SK-N-SH treated with all-trans-retinoic acid at 6 μM for 48 hours (cell line): Measurements from ENCODE around the gene CDH6.

Experiments used
- ATAC-seq: fragments of 200-7000 bp; cut with Tn5 transposase; 3 replicates; pipeline ENCODE4 v1.9.1; 2020; ENCODE audit warnings: mild to moderate bottlenecking, moderate library complexity
- ARNTL ChIP-seq: fragments of 450-650 bp; formaldehyde crosslinking; IDR thresholded peaks from 2 replicates; pipeline ENCODE4 v1.5.0; 2020; ENCODE audit warnings: low read depth, mild to moderate bottlenecking, moderate library complexity, borderline replicate concordance
- BACH2 ChIP-seq: fragments of 250-450 bp; sonication (Bioruptor Pico); IDR thresholded peaks from 2 replicates; pipeline ENCODE4 v1.9.0; 2021; ENCODE audit warnings: mild to moderate bottlenecking, borderline replicate concordance
- CSDC2 ChIP-seq: fragments of 250-450 bp; sonication (Bioruptor Pico); IDR thresholded peaks from 2 replicates; pipeline ENCODE4 v1.5.0; 2020; ENCODE audit warnings: mild to moderate bottlenecking, moderate library complexity
- ESRRG ChIP-seq: fragments of 250-450 bp; sonication (Bioruptor Pico); IDR thresholded peaks from 2 replicates; pipeline ENCODE4 v1.6.1; 2021; ENCODE audit warnings: mild to moderate bottlenecking
- ISL1 ChIP-seq: fragments of 250-450 bp; sonication (Bioruptor Pico); IDR thresholded peaks from 2 replicates; pipeline ENCODE4 v2.1.2; 2022; ENCODE audit warnings: mild to moderate bottlenecking, moderate library complexity
- OSR1 ChIP-seq: fragments of 250-450 bp; sonication (Bioruptor Pico); IDR thresholded peaks from 2 replicates; pipeline ENCODE4 v1.8.0; 2022; ENCODE audit warnings: moderate library complexity, mild to moderate bottlenecking, inconsistent platforms
- POU6F1 ChIP-seq: fragments of 250-450 bp; sonication (Bioruptor Pico); IDR thresholded peaks from 2 replicates; pipeline ENCODE4 v1.8.0; 2021; ENCODE audit warnings: low read depth, mild to moderate bottlenecking, moderate library complexity, borderline replicate concordance
- PPARA ChIP-seq: fragments of 250-450 bp; sonication (Bioruptor Pico); IDR thresholded peaks from 2 replicates; pipeline ENCODE4 v1.5.0; 2020; ENCODE audit warnings: mild to moderate bottlenecking, borderline replicate concordance
- SNAI2 ChIP-seq: fragments of 250-450 bp; sonication (Bioruptor Pico); IDR thresholded peaks from 2 replicates; pipeline ENCODE4 v1.5.0; 2020; ENCODE audit warnings: mild to moderate bottlenecking, moderate library complexity
- TCF4 ChIP-seq: fragments of 250-450 bp; sonication (Bioruptor Pico); IDR thresholded peaks from 2 replicates; pipeline ENCODE4 v1.8.0; 2021; ENCODE audit warnings: mild to moderate bottlenecking, moderate library complexity, borderline replicate concordance
- TOX ChIP-seq: fragments of 250-450 bp; sonication (Bioruptor Pico); IDR thresholded peaks from 2 replicates; pipeline ENCODE4 v1.8.0; 2021; ENCODE audit warnings: mild to moderate bottlenecking, moderate library complexity, borderline replicate concordance
- ZC3H10 ChIP-seq: fragments of 250-450 bp; sonication (Bioruptor Pico); IDR thresholded peaks from 2 replicates; pipeline ENCODE4 v1.5.1; 2021; ENCODE audit warnings: mild to moderate bottlenecking, moderate library complexity
- ZFP3 ChIP-seq: fragments of 250-450 bp; sonication (Bioruptor Pico); IDR thresholded peaks from 2 replicates; pipeline ENCODE4 v1.5.0; 2020; ENCODE audit warnings: mild to moderate bottlenecking, moderate library complexity
- ZFP30 ChIP-seq: fragments of 450-650 bp; formaldehyde crosslinking; IDR thresholded peaks from 2 replicates; pipeline ENCODE4 v1.5.0; 2022; ENCODE audit warnings: mild to moderate bottlenecking, moderate library complexity
- ZNF70 ChIP-seq: fragments of 450-650 bp; formaldehyde crosslinking; IDR thresholded peaks from 2 replicates; pipeline ENCODE4 v1.5.0; 2020; ENCODE audit warnings: mild to moderate bottlenecking, moderate library complexity
- TF ChIP-seq, protein P1 (sequence below): fragments of 250-450 bp; sonication (Bioruptor Pico); IDR thresholded peaks from 2 replicates; pipeline ENCODE4 v1.5.0; 2020; ENCODE audit warnings: mild to moderate bottlenecking, moderate library complexity
- TF ChIP-seq, protein P2 (sequence below): fragments of 250-450 bp; sonication (Bioruptor Pico); IDR thresholded peaks from 2 replicates; pipeline ENCODE4 v1.5.1; 2021; ENCODE audit warnings: mild to moderate bottlenecking, moderate library complexity
- TF ChIP-seq, protein P3 (sequence below): fragments of 250-450 bp; sonication (Bioruptor Pico); IDR thresholded peaks from 2 replicates; pipeline ENCODE4 v1.5.1; 2020; ENCODE audit warnings: low read depth, mild to moderate bottlenecking, moderate library complexity

The CDH6 gene

GRCh38 chr5:31215236-31215635, 21.8 kb downstream of the CDH6 start:
- no peak for ATAC-seq
- TF ChIP-seq, protein P1, sequence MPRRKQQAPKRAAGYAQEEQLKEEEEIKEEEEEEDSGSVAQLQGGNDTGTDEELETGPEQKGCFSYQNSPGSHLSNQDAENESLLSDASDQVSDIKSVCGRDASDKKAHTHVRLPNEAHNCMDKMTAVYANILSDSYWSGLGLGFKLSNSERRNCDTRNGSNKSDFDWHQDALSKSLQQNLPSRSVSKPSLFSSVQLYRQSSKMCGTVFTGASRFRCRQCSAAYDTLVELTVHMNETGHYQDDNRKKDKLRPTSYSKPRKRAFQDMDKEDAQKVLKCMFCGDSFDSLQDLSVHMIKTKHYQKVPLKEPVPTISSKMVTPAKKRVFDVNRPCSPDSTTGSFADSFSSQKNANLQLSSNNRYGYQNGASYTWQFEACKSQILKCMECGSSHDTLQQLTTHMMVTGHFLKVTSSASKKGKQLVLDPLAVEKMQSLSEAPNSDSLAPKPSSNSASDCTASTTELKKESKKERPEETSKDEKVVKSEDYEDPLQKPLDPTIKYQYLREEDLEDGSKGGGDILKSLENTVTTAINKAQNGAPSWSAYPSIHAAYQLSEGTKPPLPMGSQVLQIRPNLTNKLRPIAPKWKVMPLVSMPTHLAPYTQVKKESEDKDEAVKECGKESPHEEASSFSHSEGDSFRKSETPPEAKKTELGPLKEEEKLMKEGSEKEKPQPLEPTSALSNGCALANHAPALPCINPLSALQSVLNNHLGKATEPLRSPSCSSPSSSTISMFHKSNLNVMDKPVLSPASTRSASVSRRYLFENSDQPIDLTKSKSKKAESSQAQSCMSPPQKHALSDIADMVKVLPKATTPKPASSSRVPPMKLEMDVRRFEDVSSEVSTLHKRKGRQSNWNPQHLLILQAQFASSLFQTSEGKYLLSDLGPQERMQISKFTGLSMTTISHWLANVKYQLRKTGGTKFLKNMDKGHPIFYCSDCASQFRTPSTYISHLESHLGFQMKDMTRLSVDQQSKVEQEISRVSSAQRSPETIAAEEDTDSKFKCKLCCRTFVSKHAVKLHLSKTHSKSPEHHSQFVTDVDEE (CRISPR knock-in tag): no peak
- TF ChIP-seq POU6F1 (CRISPR knock-in tag): no peak
- no peak for TF ChIP-seq CSDC2
- TF ChIP-seq ZFP30 (CRISPR knock-in tag): no peak
- no peak for TF ChIP-seq ISL1 (CRISPR knock-in tag)
- no peak for TF ChIP-seq OSR1
- no peak for TF ChIP-seq BACH2 (CRISPR knock-in tag)
- no peak for TF ChIP-seq ZC3H10 (CRISPR knock-in tag)
- TF ChIP-seq TOX (CRISPR knock-in tag): no peak
- TF ChIP-seq ESRRG (CRISPR knock-in tag): no peak
- no peak for TF ChIP-seq TCF4 (CRISPR knock-in tag)
- TF ChIP-seq, protein P2, sequence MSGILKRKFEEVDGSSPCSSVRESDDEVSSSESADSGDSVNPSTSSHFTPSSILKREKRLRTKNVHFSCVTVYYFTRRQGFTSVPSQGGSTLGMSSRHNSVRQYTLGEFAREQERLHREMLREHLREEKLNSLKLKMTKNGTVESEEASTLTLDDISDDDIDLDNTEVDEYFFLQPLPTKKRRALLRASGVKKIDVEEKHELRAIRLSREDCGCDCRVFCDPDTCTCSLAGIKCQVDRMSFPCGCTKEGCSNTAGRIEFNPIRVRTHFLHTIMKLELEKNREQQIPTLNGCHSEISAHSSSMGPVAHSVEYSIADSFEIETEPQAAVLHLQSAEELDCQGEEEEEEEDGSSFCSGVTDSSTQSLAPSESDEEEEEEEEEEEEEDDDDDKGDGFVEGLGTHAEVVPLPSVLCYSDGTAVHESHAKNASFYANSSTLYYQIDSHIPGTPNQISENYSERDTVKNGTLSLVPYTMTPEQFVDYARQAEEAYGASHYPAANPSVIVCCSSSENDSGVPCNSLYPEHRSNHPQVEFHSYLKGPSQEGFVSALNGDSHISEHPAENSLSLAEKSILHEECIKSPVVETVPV (CRISPR knock-in tag): no peak

DNA sequence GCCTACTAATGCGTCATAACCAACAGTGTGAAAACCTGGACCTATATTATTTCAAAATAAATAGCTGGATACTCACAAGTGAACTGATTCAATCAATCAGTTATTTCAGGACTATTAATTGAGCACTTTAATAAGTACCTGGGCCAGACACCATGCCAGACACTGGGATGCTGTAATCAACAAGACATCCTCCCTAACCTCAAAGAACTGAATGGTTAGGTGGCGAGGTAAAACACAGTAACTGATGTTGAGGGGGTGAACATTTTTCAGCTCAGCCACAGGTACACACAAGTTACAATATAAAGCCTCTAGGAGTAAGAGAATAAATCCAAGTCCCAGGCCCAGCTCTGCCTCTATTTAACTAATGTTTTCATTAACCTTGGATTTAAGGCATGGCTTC, 24.0 kb downstream of the CDH6 start:
- no peak for ATAC-seq
- TF ChIP-seq, protein P3, sequence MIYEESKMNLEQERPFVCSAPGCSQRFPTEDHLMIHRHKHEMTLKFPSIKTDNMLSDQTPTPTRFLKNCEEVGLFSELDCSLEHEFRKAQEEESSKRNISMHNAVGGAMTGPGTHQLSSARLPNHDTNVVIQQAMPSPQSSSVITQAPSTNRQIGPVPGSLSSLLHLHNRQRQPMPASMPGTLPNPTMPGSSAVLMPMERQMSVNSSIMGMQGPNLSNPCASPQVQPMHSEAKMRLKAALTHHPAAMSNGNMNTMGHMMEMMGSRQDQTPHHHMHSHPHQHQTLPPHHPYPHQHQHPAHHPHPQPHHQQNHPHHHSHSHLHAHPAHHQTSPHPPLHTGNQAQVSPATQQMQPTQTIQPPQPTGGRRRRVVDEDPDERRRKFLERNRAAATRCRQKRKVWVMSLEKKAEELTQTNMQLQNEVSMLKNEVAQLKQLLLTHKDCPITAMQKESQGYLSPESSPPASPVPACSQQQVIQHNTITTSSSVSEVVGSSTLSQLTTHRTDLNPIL (CRISPR knock-in tag): no peak
- TF ChIP-seq TOX (CRISPR knock-in tag) (no peak), TCF4 (CRISPR knock-in tag) (no peak), ZFP30 (CRISPR knock-in tag) (no peak), PPARA (CRISPR knock-in tag) (no peak), ZNF70 (CRISPR knock-in tag) (no peak), OSR1 (no peak), ZC3H10 (CRISPR knock-in tag) (no peak), POU6F1 (CRISPR knock-in tag) (no peak), ZFP3 (CRISPR knock-in tag) (no peak), ARNTL (CRISPR knock-in tag) (no peak), CSDC2 (no peak), SNAI2 (no peak)
- TF ChIP-seq, protein P1 (CRISPR knock-in tag): no peak
- TF ChIP-seq, protein P2 (CRISPR knock-in tag): no peak
